ENCODE results near the gene MYOM3.

- TF ChIP-seq RAD21 (IDR thresholded peaks at IDR 0.05; ENCODE audit: low read depth) (no peak), CEBPB (IDR thresholded peaks at IDR 0.05) (no peak), REST (IDR thresholded peaks at IDR 0.05; ENCODE audit: low read depth) (no peak), NFIC (IDR thresholded peaks at IDR 0.05) (no peak), MAX (IDR thresholded peaks at IDR 0.05) (no peak), ZBTB7A (IDR thresholded peaks at IDR 0.05; ENCODE audit: low read depth) (no peak), EP300 (IDR thresholded peaks at IDR 0.05; ENCODE audit: borderline replicate concordance) (no peak), USF1 (IDR thresholded peaks at IDR 0.05) (no peak), TAF1 (IDR thresholded peaks at IDR 0.05; ENCODE audit: low read depth) (no peak), TCF12 (IDR thresholded peaks at IDR 0.05; ENCODE audit: low read depth) (no peak), FOXM1 (IDR thresholded peaks at IDR 0.05; ENCODE audit: borderline replicate concordance, low read depth) (no peak), EGR1 (IDR thresholded peaks at IDR 0.05) (no peak), YY1 (IDR thresholded peaks at IDR 0.05; ENCODE audit: low read depth) (no peak)
Observed at GRCh38 chr1:24020025-24020424, 91.9 kb downstream of the MYOM3 start.

Measured in Ishikawa (cell line).